HG03558 (cell line): ENCODE results near the gene GCAT.

Experiments
- ATAC-seq: cut with Tn5 transposase; IDR thresholded peaks from one replicate; pipeline ENCODE4 v1.9.1; 2021; ENCODE audit warnings: moderate number of reproducible peaks; ENCODE audit not compliant: unreplicated experiment; ENCODE audit errors: extremely low read depth

GCAT gene

DNA sequence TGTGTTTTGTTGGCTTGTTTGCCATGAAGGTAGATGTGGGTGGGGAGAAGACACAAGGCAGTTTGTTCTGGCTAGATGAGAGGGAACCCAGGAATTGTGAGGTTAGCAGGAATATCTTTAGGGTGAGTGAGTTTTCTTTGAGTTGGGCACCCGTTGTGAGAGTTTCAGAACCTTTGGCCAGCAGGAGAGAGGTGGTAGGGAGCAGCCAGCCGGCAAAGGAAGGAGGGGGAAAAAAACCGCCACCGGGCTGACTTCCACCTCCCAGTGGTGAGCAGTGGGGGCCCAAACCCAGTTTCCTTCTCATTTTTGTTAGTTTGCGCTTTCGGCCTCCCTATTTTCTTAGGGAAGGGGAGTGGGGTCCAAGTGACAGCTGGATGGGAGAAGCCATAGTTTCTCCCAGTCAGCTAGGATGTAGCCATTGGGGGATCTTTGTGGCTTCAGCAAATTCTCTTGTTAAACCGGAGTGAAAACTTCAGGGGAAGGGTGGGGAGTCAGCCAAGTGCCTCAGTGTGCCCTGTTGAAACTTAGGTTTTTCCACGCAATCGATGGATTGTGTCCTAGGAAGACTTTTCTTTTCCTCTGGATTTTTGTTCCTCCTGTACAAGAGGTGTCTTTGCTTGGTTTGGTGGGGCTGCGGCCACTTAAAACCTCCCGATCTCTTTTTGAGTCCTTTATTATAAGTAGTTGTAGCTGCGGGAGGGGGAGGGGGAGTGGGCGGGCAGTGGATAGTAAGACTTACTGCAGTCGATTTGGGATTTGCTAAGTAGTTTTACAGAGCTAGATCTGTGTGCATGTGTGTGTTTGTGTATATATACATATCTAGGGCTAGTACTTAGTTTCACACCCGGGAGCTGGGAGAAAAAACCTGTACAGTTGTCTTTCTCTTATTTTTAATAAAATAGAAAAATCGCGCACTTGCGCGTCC lies 1.1 kb upstream of the GCAT start:
- ATAC-seq: no peak

DNA sequence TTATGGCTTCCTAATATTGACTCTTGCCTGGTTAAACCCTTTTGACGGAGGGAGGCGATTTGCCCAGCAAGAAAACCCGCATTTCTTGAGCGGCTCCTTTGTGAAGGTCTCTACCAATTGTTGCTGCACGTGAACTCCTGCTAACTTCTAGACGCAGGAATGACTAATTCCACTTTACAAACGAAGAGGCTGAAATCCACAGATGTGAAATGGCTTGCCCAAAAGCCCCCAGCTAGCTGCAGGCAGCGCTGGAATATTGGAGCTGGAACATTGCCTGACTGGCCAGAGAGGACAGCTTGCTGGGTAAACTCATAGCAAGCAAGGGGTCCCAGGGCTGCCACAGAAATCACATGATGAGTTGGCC lies 542 bp downstream of the GCAT start:
- ATAC-seq: no peak

DNA sequence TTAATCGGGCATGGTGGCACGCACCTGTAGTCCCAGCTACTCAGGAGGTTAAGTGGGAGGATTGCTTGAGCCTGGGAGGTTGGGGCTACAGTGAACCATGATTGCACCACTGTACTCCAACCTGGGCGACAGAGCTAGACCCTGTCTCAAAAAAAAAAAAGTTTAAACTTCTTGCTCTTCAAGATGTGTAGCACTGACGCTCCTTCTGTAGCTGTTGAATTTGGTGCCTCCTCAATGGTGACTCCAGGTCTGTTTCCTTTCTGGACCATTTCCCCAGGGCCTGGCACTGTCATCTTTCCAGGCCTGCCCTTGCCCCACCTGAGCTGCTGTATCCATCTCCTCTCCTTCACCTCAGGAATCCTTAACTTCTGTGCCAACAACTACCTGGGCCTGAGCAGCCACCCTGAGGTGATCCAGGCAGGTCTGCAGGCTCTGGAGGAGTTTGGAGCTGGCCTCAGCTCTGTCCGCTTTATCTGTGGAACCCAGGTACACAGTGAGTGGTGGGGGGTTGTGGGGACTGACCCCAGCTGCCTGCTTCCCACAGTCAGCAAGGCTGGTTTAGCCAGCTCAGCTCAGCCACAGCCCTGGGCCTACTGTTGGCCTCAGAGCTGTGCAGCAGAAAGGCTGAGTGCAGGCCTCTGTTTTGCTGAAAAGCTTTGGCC lies 2.1 kb downstream of the GCAT start:
- no peak for ATAC-seq

DNA sequence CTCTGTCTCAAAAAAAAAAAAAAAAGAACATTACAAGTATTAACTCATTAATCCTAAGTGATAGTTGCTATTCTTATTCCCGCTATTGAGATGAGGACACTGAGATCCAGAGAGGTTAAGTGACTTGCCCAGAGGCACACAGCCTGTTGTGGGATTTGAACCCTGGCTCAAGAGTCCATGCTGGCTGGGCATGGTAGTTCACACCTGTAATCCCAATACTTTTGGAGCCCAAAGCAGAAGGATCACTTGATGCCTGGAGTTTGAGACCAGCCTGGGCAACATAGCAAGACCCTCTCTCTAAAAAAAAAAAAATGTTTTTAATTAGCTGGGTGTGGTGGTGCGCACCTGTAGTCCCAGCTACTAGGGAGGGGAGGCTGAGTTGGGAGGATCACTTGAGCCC lies 4.1 kb downstream of the GCAT start:
- no peak for ATAC-seq

DNA sequence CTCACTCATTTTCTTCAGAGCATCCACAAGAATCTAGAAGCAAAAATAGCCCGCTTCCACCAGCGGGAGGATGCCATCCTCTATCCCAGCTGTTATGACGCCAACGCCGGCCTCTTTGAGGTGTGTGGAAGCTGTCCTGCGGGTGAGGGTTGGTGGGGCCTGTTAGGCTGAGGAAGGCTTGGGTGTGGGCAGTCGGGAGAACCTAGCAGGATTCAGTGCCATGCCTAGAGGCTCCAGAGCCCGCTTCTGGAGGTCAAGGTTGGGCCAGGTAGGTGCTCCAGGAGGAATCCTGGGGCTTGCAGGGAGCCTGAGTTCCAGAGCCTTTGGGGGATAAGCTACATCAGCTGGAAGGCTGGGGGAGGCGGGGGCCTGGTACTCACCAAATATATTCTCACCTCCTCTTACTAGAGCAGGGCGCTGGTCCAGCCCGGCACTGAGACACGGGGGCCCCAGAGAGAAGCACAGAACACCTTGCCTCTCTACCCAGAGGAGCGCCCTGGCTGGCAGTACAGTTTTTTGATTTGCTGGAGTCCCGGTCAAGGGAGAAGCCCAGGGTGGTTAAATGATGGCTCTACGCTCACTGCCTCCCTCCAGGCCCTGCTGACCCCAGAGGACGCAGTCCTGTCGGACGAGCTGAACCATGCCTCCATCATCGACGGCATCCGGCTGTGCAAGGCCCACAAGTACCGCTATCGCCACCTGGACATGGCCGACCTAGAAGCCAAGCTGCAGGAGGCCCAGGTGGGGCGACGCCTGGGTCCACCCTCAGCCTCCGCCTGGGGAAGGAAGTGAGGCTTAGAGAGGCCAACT lies 5.3 kb downstream of the GCAT start:
- no peak for ATAC-seq

DNA sequence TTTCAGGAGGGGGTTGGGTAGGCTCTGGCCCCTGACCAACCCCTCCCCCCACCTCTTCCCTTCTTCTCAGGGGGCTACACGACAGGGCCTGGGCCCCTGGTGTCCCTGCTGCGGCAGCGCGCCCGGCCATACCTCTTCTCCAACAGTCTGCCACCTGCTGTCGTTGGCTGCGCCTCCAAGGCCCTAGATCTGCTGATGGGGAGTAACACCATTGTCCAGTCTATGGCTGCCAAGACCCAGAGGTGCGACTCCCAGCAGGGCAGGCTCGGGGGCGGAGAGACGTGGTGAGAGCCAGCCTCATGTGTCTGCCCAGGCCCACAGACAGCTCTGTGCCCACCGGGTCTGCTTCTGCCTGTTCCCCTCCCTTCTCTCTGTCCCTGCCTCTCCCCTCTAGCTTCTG lies 7.9 kb downstream of the GCAT start:
- no peak for ATAC-seq

DNA sequence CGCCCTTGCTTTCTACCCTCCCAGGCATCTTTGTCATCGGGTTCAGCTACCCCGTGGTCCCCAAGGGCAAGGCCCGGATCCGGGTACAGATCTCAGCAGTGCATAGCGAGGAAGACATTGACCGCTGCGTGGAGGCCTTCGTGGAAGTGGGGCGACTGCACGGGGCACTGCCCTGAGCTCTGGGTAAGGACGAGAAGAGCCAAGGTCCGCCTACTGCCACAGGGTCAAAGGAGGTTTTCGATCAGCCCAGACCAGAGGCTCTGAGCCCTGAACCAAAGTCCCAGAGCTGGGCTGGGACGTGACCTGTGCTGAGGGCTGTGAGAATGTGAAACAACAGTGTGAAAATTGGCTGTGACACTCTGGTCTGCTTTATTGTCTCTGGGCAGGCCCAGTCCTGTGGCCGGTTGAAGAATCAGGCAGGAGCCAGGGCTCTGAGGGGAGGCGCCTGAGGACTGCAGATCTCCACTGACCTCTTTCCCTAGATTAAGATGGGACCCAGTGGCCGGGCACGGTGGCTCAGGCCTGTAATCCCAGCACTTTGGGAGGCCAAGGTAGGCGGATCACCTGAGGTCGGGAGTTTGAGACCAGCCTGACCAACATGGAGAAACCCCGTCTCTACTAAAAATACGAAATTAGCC lies 8.9 kb downstream of the GCAT start:
- no peak for ATAC-seq

DNA sequence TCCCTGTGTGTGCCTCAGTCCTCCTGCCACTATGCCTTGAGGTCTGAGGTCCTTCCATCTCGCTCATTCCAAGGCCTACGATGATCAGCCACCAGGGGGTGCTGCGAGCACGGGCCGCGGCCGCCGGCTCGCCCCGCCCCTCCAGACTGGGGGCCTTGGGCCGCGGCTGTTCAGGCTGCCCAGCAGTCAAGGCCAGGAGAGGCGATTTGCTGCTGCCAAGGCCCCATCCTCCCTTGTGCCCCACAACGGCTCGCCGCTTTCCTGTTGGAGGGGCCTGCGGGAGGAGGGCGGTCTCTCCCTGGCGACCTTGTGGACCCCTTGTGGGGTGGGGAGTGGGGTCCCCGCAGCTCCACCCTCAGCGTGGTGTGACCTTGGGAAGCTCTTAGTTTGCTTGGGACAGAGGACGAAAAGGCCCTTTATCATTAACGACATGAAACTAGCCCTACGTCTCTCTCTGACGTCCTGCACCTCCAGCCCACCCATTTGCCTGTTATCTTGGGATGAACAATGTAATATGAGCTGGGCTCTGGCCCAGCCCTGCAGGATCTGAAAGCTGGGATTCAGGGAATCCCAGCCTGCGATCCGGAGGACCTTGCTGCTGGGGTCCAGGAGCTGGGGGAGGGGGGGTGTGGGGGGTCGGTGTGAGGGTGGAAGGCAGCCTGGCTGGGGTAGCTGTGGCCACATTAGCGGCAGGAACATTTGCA lies 10.1 kb downstream of the GCAT start:
- ATAC-seq: no peak

DNA sequence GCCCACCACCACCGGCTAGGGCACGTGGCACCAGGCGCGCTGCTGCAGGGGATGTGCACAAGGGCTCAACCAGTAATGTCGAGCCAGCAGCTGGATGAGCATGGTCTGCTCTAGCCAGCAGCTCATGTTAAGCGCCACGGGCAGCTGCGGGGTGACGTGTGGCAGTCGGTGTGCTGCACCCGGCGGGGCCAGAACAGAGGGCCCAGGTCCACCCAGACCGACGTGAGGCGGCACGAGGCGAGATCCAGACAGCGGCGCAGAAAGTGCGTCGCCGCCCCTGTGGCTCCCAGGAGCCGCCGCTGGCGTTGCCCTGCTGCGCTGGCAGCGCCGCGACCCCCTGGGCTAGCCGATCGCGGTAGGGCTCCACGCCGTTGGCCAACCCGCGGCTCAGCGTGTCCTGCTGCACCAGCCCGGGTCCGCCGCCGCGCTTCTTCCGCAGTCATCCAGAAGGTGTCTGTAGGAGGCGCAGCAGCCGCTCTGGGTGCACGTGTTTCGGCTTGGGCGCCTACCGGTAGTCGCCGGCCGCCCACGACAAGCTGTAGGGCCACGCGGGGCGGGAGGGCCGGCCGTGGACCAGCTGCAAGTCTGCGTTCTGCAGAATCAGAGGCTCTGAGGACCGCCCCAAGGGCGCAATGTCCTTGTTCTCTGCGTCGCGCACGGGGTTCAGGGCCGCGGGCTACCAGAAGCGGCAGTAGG lies 10.8 kb downstream of the GCAT start:
- no peak for ATAC-seq

DNA sequence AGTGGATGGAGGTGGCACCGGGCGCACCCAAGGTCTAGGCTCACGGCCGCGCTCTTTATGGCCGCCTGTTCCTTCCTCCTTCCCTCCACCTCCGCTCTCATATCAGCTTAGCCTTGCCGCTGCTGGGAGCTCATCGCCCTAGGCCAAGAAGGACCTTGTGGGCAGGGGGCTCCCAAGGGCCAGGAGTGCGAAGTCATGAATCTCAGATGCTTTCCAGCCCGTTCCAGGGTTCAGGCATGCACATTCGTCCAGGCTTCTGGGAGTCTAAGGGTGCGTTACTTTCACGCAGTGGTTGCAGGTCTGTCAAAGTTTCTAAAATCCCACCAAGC lies 11.3 kb downstream of the GCAT start:
- ATAC-seq: no peak

DNA sequence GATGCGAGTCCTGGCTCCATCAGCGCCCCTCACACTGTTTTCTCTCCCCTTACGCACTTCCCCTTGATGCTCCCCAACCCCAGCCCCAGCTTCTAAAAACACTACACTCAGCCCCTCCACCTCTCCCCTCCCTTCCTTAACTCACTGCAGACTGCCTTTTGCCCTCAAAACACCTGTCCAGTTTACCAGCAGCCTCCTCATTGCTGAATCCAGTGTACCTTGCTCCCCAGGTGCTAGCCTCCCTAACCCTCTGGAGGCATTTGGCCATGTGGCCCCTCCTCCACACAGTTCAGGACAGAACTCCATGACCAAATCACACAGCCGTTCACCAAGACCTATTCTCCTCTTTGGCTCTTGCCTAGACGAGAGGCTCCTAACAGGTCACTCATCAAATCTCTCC lies 12.6 kb downstream of the GCAT start:
- ATAC-seq: no peak

DNA sequence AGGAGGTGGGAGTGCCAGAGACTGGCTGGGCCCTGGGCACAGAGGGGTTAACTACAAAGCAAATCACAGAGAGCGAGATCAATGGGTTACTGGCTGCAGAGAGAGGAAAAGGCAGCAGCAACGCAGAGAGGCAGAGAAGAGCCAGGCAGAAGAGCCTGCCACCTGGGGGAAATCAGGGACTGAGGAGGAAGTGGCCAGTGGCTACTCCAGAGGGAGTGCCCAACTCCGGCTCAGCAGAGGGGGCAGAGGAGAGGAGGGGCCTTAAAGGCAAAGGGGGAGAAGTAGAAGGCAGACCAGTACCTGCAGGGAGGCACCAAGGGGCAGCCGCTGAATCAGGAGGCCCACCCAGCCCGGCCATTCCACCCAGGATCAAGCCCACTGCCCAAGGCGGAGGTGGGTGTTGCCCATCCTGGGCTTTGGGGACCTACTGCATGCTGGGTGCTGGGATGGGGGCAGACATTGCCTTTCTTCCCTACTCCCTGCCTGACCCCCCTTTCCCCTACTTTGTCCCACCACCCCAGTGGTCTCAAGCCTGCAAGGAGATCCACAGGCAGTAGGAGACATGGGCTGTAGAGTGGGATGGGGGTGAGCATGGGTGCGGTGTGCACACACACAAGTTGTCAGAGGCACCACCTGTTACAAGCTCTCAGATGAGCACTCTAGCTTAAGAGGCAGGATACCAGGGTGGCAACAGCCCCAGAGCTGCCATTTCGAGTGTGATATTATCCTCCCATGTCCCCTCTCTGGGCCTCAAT lies 14.5 kb downstream of the GCAT start:
- no peak for ATAC-seq

DNA sequence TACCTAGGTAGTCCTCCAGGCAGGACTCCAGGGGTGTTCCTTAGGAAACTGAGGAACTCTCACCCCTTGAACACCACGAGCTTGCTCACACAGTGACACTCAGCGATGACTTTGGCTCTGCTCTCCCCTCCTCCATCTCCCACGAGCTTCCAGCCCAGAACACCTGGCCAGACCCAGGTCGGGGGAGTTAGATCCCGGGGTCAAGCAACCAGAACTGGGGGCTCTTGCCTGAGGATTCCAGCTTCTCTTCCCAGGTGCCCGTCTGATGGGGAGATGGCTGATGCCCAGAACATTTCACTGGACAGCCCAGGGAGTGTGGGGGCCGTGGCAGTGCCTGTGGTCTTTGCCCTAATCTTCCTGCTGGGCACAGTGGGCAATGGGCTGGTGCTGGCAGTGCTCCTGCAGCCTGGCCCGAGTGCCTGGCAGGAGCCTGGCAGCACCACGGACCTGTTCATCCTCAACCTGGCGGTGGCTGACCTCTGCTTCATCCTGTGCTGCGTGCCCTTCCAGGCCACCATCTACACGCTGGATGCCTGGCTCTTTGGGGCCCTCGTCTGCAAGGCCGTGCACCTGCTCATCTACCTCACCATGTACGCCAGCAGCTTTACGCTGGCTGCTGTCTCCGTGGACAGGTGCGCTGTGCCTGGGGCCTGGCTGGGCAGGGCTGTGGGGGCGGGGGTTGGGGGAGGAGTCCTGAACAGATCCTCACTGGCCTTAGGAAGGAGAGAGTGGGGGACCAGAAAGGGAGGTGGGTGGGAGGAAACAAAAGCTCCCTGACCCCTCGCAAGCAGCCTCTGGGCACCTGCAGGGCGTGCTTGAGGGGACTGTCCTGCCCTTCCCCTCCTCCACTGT lies 15.6 kb downstream of the GCAT start, which contains the start of gene GALR3:
Gene GALR3 (plus strand): TSS at position 249 of the 852 bp plus-strand sequence. CDS start 25 bp downstream, at position 274.
- ATAC-seq: no peak

DNA sequence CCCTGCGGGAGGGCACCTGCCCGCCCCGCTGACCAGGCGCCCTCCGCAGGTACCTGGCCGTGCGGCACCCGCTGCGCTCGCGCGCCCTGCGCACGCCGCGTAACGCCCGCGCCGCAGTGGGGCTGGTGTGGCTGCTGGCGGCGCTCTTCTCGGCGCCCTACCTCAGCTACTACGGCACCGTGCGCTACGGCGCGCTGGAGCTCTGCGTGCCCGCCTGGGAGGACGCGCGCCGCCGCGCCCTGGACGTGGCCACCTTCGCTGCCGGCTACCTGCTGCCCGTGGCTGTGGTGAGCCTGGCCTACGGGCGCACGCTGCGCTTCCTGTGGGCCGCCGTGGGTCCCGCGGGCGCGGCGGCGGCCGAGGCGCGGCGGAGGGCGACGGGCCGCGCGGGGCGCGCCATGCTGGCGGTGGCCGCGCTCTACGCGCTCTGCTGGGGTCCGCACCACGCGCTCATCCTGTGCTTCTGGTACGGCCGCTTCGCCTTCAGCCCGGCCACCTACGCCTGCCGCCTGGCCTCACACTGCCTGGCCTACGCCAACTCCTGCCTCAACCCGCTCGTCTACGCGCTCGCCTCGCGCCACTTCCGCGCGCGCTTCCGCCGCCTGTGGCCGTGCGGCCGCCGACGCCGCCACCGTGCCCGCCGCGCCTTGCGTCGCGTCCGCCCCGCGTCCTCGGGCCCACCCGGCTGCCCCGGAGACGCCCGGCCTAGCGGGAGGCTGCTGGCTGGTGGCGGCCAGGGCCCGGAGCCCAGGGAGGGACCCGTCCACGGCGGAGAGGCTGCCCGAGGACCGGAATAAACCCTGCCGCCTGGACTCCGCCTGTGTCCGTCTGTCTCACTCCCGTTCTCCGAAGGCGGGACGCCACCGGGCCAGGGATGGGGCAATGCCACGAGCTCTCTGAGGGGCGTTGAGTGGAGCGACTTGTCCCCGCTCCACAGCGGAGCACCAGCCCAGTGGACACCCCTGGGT lies 17.2 kb downstream of the GCAT start:
- ATAC-seq: no peak

DNA sequence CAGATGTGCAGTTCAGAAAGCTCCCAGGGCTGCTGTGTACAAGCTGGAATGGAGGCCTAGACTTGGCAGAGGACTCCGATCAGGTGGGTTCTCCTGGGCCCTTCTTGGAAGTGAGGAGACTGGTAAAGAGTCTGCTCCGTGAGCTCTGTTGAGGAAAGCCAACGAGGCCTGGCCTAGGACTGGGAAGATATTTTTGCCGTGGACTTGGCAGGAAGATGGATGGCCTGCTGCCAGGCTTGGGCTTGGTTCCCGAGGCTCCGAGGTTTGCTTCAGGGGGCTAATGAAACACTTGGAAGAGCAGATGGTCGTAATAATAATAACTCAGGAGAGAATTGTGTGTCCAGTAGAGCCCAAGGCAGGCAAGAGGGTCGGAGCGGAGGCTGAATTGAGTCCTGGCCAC lies 19.3 kb downstream of the GCAT start:
- ATAC-seq: no peak

DNA sequence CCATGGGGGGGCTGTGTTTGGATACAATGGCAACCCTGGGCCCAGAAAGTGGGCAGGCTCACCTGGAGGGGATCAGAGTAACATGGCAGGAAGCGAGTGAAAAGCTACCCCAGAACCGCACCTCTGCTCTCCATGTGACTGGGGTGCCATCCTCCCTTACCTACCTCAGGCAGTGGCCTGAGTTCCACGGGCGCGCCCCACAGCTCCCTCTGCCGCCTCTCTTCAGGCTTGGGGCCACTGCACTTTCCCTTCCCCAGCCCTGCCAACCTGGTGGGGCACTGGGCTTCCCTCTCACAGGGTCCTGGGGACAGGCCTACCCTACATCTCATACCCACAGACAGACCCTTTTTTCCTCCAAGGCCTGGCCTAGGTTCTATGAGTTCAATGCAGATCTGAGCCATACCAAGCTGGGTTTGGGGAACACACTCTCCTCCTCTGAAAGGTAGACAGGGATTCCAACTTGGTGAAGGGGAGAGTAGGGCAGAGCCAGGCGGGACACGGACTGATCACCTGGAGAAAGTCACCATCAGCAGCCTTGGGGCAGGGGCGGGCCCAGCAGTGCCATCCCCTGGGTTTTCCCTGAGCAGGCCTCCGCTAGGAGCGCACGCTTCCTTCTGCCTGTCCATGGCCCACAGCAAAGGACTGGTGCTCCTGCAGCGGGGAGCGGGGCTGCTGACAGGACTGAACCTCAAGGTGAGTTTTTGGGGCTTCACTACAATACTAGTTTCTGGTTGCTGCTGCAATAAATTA lies 22.5 kb downstream of the GCAT start:
- ATAC-seq: no peak
